ENCODE data around the gene SMC6. TPM values are rescaled to one million over a fixed set of nuclear protein-coding genes. Genes with fewer than 3 reads are reported as not detected.

The SMC6 gene
- total RNA-seq, 4 donors from 2014 or later: 12.8 to 26.6 (median 16.8) TPM

- no peak for TF ChIP-seq CTCF (IDR thresholded peaks at IDR 0.05; ENCODE audit: low read depth)
Observed at GRCh38 chr2:17735864-17736263, 17.7 kb downstream of the SMC6 start.

DNA sequence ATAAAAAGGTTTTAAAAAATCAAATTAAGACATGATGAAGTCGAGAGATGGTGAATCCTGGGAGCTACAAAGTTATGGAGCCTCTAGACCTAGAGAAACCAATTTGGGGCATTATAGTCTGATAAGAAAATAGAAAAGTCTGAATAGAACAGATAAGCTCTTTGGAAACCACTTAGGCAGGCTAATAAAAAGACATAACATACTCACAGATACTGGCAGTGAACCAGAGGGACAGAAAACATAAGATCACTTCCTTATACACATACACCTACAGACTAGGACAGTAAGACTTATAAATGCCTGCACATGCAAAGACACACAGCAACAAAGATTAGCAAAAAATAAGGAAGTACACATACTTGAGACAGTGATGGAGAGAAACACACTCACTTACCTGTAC, 20.0 kb downstream of the SMC6 start:
- no peak for TF ChIP-seq CTCF (IDR thresholded peaks at IDR 0.05; ENCODE audit: low read depth)

DNA sequence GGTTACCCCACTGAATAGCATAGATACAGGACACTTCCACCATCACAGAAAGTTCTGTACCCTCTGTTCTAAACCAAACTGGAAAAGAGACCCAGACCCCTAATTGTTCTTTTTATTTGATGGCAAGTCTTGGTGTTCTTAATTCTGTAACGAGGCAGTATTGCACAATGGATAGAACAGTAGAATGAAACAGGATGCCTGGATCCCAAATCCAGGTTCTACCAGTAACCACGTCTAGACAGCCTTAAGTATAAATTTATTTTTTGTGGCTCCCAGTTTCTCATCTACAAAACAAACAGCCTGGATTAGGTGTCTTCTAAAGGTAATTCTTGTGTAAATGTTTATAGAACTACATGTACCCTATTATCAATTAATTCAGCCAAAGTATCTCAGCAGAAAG, 23.7 kb downstream of the SMC6 start:
- no peak for TF ChIP-seq CTCF (IDR thresholded peaks at IDR 0.05; ENCODE audit: low read depth)

DNA sequence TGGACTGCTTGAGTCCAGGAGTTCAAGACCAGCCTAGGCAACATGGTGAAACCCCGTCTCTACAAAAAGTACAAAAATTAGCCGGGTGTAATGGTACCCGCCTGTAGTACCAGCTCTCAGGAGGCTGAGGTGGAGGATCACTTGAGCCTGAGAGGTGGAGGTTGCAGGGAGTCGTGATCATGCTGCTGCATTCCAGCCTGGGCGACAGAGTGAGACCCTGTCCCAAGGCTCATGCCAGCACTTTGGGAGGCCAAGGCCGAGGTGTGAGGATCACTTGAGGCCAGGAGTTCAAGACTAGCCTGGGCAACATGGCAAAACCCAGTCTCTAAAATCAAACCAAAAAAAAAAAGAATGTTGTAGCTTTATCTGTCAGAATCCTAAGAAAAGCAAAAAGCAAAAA, 25.4 kb downstream of the SMC6 start:
- TF ChIP-seq CTCF (IDR thresholded peaks at IDR 0.05; ENCODE audit: low read depth): no peak

DNA sequence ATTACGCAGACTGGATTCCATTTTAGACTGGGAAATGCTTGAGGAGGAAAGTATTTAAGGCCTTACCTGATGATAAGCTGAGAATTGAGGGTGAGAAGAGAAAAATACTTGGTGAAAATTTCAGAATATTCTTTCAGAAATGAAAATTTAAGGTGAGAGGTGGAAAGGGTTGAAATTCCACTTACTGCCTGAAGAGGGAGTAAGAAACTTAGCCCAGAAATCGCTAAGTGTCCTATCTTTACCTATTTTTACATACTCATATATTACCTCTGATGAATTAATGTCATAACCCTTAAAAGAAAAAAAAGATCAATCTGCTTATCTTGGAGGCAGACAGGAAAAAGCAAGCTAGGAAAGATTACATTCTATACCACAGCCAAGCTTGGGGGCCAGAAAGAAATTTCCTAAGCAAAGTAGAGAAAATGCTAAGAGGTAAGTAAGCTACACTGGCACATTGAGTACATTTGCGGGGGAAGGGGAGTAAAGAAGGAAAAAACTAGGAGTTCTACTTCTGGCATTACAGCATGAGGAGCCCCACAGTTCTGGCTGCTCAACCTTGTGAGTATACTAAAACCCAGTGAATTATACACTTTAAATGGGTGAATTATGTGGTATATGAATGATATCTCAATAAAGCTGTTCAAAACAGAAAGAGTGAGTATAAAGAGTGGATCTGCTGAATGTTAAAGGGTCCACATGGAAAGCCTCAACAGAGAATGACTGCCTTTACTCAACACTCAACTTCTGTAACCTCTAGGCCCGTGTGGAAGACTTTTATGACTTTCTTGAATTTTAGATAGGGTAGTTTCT, 33.8 kb downstream of the SMC6 start:
- no peak for TF ChIP-seq CTCF (IDR thresholded peaks at IDR 0.05; ENCODE audit: low read depth)

DNA sequence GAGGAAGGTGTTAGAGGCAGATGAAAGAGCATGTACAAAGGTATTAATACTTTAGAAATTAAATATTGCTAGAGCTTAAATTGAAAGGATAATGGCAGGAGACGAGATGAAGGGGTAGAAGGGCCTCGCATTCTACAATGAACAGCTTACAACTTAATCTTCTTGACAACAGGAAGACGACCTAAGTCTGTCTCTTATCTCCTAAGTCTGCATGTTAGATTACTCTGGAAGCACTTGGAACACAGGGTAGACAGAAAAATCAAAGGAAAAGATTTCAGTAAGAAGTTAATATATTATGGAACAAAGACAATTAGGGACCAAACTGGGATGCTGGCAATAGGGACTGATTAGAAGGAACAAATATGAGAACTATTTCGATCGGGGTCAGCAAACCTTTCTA, 34.9 kb downstream of the SMC6 start:
- TF ChIP-seq CTCF (IDR thresholded peaks at IDR 0.05; ENCODE audit: low read depth): no peak

DNA sequence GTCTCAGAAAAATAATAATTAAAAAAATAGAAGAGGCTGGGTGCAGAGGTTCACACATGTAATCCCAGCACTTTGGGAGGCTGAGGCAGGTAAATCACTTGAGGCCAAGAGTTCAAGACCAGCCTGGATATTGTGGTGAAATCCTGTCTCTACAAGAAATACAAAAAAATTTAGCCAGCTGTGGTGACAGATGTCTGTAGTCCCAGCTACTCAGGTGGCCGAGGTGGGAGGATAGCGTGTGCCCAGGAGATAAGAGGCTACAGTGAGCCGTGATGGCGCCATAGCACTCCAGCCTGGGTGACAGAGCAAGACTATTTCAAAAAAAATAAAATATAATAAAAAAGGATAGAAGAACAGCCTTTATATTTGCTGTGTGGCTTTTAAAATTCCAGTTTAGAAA, 35.9 kb downstream of the SMC6 start:
- no peak for TF ChIP-seq CTCF (IDR thresholded peaks at IDR 0.05; ENCODE audit: low read depth)
